ENCODE results near the gene CD86. TPM values are rescaled to one million over a fixed set of nuclear protein-coding genes. Genes with fewer than 3 reads are reported as not detected.

CD86 gene
- polyA plus RNA-seq, 3 donors: 75.7 to 321 (median 273) TPM

DNA sequence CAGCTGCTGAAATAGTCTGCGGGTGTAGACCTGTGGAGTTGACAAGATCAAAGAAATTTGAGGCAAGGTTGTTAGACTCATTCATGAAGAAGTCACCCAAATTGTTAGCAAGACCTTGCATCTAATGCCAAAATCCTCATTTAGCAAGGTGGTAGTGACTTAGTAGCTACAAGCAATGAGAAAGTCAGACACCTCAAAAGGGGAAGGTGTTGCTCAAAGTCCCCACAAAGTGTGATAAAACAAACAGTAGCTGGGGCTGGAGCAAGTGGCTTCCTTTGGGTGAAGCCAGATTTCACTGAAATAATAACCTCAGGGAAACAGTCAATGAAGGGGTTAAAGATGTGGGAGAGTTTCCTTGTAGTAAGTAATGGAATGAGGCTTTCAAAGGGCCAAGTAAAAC, 44.9 kb downstream of the CD86 start:
- H3K27me3 Mint-ChIP-seq (ENCODE audit: low read depth in 3 of 3): no peaks in the 10 kb centered on the region
- no peak overlapping the region for H3K9ac ChIP-seq (ENCODE audit: insufficient read depth, low read length, poor library complexity, severe bottlenecking)
- H3K4me1 Mint-ChIP-seq: peaks cover 36% of the 10 kb centered on the region
- intact Hi-C loops (cut with micrococcal nuclease): loop anchor here (5.0 to 10.0 kb wide), 4 partner anchors 155 to 555 kb away; partner anchors contain the start of gene POLQ (in 1 of the 2)
- no peak overlapping the region for H2AFZ ChIP-seq (ENCODE audit: insufficient read depth, low read depth, low read length, poor library complexity, severe bottlenecking)
- TF ChIP-seq CTCF (IDR thresholded peaks at IDR 0.05): no peak
- H3K36me3 Mint-ChIP-seq: peaks cover 27 to 31% of the 10 kb centered on the region in 2 donors
- no peak overlapping the region for H3K4me3 ChIP-seq (replicated peaks in 1 of 3; ENCODE audit: low read depth in 2 of 3, low read length in 3 of 3)
- H3K27ac ChIP-seq (ENCODE audit: low read depth in 1 of 2, low read length in 2 of 2): peak overlapping the region in 1 of 2 donors; percentile 83
- H3K36me3 ChIP-seq (replicated peaks in 1 of 2; ENCODE audit: control insufficient read depth in 1 of 2, insufficient read depth in 2 of 2, low read length in 2 of 2): peaks cover 19 to 60% of the 10 kb centered on the region in 2 donors
- H3K4me3 Mint-ChIP-seq: no peak overlapping the region
- H3K27me3 ChIP-seq (ENCODE audit: control insufficient read depth in 2 of 2, insufficient read depth in 2 of 2, low read length in 2 of 2): no peaks in the 10 kb centered on the region
- H3K9me3 Mint-ChIP-seq: no peaks in the 10 kb centered on the region
- WGBS (ENCODE audit: insufficient coverage): 100% methylated on average over 1 of the region's 1 CpG
- no peak overlapping the region for H3K4me2 ChIP-seq (replicated peaks; ENCODE audit: extremely low read depth, low read length, poor library complexity, severe bottlenecking)
- H4K20me1 ChIP-seq (ENCODE audit: insufficient read depth, low read length): peaks cover 12% of the 10 kb centered on the region
- H3K4me1 ChIP-seq (ENCODE audit: control insufficient read depth in 1 of 2, insufficient read depth in 2 of 2, low read length in 2 of 2): peaks cover 39 to 42% of the 10 kb centered on the region in 2 donors
- H3K79me2 ChIP-seq (ENCODE audit: insufficient read depth, low read length): peaks cover 16% of the 10 kb centered on the region
- peak in 2 of 3 donors; percentile 14 to 19 for DNase-seq
- H3K27ac Mint-ChIP-seq: no peak overlapping the region
- no peaks in the 10 kb centered on the region for H3K9me3 ChIP-seq (replicated peaks in 1 of 2; ENCODE audit: control insufficient read depth in 1 of 2, insufficient read depth in 1 of 2, low read length in 2 of 2)

DNA sequence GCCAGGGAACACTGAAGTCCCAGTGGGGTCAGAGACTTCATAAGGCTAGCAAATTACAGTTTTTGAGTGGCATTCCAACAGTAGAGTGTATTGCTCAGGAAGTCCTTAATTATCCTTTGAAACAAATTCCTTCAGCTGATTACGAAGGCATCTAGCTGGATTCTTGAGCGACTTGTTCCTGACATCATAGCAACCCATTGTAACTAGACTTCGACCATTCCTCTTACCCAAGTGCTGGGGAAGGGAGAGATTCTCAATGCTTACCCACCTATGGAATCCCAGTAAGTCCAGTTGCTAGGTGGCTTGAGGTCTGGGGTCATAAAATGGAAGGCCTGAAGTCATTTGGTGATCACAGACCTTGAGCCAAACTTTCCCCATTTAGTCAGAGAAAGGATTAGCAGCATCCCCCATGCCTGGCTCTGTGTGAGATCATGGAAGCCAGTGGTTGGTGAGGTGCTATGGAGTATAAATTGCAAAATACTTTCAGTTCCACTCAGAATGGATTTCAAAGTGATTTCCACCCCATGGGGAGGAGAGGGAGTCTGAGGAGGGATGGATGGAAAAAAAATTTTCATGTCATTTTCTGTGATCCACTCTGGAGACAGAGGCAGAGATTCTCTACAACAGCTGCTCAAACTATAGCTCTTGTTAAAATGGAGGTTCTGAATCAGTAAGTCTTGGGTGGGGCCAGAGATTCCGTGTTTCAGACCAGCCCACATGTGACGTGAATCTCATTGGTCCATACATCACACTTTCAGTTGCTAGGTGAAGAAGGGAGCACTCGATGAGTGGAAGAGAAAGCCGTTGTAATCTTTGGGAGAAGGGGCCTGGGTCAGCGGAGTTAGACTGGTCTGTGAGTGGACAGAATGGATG, 45.7 kb downstream of the CD86 start:
- no peaks in the 10 kb centered on the region for H3K9me3 Mint-ChIP-seq
- peaks cover 39 to 42% of the 10 kb centered on the region in 2 donors for H3K4me1 ChIP-seq (ENCODE audit: control insufficient read depth in 1 of 2, insufficient read depth in 2 of 2, low read length in 2 of 2)
- no CpG with 5 or more reads among the region's 8 CpGs for WGBS (ENCODE audit: insufficient coverage)
- TF ChIP-seq CTCF (IDR thresholded peaks at IDR 0.05): no peak
- H3K36me3 ChIP-seq (replicated peaks in 1 of 2; ENCODE audit: control insufficient read depth in 1 of 2, insufficient read depth in 2 of 2, low read length in 2 of 2): peaks cover 26 to 60% of the 10 kb centered on the region in 2 donors
- peak; percentile 49 to 70 (median 49) for DNase-seq
- H3K27ac Mint-ChIP-seq: peak overlapping the region in 3 of 7 donors; percentile 84 to 94 (median 91)
- H3K36me3 Mint-ChIP-seq: peaks cover 28 to 32% of the 10 kb centered on the region in 2 donors
- peak overlapping the region in 1 of 3 experiments; percentile 23 for H3K4me3 ChIP-seq (replicated peaks in 1 of 3; ENCODE audit: low read depth in 2 of 3, low read length in 3 of 3)
- no peak overlapping the region for H3K4me2 ChIP-seq (replicated peaks; ENCODE audit: extremely low read depth, low read length, poor library complexity, severe bottlenecking)
- H3K79me2 ChIP-seq (ENCODE audit: insufficient read depth, low read length): peaks cover 16% of the 10 kb centered on the region
- H3K4me3 Mint-ChIP-seq: peak overlapping the region; percentile 24 to 54
- H3K27me3 Mint-ChIP-seq (ENCODE audit: low read depth in 3 of 3): no peaks in the 10 kb centered on the region
- H2AFZ ChIP-seq (ENCODE audit: insufficient read depth, low read depth, low read length, poor library complexity, severe bottlenecking): no peak overlapping the region
- H4K20me1 ChIP-seq (ENCODE audit: insufficient read depth, low read length): peaks cover 15% of the 10 kb centered on the region
- H3K27me3 ChIP-seq (ENCODE audit: control insufficient read depth in 2 of 2, insufficient read depth in 2 of 2, low read length in 2 of 2): no peaks in the 10 kb centered on the region
- H3K9ac ChIP-seq (ENCODE audit: insufficient read depth, low read length, poor library complexity, severe bottlenecking): no peak overlapping the region
- peaks cover 36% of the 10 kb centered on the region for H3K4me1 Mint-ChIP-seq
- H3K27ac ChIP-seq (ENCODE audit: low read depth in 1 of 2, low read length in 2 of 2): peak overlapping the region in 1 of 2 donors; percentile 83
- no peaks in the 10 kb centered on the region for H3K9me3 ChIP-seq (replicated peaks in 1 of 2; ENCODE audit: control insufficient read depth in 1 of 2, insufficient read depth in 1 of 2, low read length in 2 of 2)
- intact Hi-C loops (cut with micrococcal nuclease): loop anchor here (5.0 to 10.0 kb wide), 4 partner anchors 154 to 556 kb away; partner anchors contain the start of gene POLQ (in 1 of the 2)

All from CD14-positive monocyte (primary cell).